GM12878 (cell line): ENCODE measurements around the gene TPBG.

Source experiments
- CHD2 ChIP-seq: IDR thresholded peaks from 2 replicates; pipeline ENCODE4 v1.6.1; 2011; ENCODE audit warnings: low read depth, low read length, improper control_type of control experiment, borderline replicate concordance
- JUND ChIP-seq: IDR thresholded peaks from 2 replicates; pipeline ENCODE4 v1.6.1; 2012; ENCODE audit warnings: low read depth, mild to moderate bottlenecking, low read length, improper control_type of control experiment, moderate library complexity
- KDM1A ChIP-seq: fragments of 200-600 bp; sonication (generic); IDR thresholded peaks from 2 replicates; pipeline ENCODE4 v1.6.1; 2016; ENCODE audit warnings: borderline replicate concordance
- SREBF1 ChIP-seq: IDR thresholded peaks from 2 replicates; pipeline ENCODE4 v1.6.1; 2012; ENCODE audit warnings: mild to moderate bottlenecking, low read length
- ZNF274 ChIP-seq: IDR thresholded peaks from one replicate; pipeline ENCODE4 v1.8.0; 2011; ENCODE audit not compliant: insufficient read length, insufficient read depth
- ZZZ3 ChIP-seq: IDR thresholded peaks from 2 replicates; pipeline ENCODE4 v1.6.1; 2011; ENCODE audit warnings: low read depth; ENCODE audit not compliant: control insufficient read depth, insufficient read length
- TF ChIP-seq, protein P1 (sequence below): IDR thresholded peaks from 2 replicates; pipeline ENCODE4 v1.6.1; 2012; ENCODE audit warnings: low read depth, low read length, improper control_type of control experiment
- TF ChIP-seq, protein P2 (sequence below): fragments of 450-650 bp; IDR thresholded peaks from 2 replicates; pipeline ENCODE4 v1.6.1; 2016; ENCODE audit warnings: mild to moderate bottlenecking, moderate library complexity, borderline replicate concordance

DNA sequence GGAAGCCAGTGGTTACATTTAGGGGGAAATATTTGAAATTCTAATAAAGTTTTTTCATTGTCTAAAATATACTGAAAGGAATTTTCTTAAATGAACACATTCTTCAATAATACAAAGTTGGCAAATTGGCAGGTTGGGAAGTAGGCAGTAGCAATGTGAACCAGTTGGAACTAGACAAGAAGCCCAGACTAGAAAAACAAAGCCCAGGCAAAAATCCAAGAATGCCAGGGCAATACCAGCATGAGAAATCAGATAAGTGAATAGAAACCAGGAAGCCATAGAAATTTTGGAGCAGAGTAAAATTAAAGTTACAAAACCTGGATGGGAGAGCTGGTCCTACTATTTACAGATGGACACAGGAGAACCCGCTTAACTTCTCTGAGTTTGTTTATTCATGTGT, 52.2 kb downstream of the TPBG start:
- TF ChIP-seq SREBF1 (no peak), KDM1A (no peak), JUND (no peak), CHD2 (no peak), ZZZ3 (no peak), ZNF274 (no peak)
- TF ChIP-seq, protein P1, sequence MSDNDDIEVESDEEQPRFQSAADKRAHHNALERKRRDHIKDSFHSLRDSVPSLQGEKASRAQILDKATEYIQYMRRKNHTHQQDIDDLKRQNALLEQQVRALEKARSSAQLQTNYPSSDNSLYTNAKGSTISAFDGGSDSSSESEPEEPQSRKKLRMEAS, result no peak
- TF ChIP-seq, protein P2, sequence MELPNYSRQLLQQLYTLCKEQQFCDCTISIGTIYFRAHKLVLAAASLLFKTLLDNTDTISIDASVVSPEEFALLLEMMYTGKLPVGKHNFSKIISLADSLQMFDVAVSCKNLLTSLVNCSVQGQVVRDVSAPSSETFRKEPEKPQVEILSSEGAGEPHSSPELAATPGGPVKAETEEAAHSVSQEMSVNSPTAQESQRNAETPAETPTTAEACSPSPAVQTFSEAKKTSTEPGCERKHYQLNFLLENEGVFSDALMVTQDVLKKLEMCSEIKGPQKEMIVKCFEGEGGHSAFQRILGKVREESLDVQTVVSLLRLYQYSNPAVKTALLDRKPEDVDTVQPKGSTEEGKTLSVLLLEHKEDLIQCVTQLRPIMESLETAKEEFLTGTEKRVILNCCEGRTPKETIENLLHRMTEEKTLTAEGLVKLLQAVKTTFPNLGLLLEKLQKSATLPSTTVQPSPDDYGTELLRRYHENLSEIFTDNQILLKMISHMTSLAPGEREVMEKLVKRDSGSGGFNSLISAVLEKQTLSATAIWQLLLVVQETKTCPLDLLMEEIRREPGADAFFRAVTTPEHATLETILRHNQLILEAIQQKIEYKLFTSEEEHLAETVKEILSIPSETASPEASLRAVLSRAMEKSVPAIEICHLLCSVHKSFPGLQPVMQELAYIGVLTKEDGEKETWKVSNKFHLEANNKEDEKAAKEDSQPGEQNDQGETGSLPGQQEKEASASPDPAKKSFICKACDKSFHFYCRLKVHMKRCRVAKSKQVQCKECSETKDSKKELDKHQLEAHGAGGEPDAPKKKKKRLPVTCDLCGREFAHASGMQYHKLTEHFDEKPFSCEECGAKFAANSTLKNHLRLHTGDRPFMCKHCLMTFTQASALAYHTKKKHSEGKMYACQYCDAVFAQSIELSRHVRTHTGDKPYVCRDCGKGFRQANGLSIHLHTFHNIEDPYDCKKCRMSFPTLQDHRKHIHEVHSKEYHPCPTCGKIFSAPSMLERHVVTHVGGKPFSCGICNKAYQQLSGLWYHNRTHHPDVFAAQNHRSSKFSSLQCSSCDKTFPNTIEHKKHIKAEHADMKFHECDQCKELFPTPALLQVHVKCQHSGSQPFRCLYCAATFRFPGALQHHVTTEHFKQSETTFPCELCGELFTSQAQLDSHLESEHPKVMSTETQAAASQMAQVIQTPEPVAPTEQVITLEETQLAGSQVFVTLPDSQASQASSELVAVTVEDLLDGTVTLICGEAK, result no peak
